ENCODE measurements around the gene DAPK1.

DAPK1 gene

DNA sequence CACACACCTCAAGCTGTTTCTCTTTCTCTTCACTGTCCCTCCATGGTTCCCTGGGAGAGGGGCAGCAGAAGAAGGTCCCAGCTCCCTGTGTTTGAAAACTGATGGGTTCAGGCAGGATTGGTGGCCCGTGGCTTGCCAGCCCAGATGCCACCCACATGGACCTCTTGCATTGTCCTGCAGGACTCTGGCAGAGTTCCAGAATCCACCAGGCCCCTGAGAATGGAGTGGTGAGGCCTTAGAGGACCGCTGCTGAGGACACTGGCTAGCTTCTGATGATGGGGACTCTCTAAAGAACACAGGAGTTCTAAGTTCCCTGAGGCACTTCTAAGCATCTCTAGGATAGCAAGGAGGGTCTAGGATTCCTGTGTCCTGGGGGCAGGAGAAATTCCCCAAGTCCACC lies 253.1 kb downstream of the DAPK1 start:
- ATAC-seq = no peak
- TF ChIP-seq PPARA (CRISPR knock-in tag; IDR thresholded peaks at IDR 0.05; ENCODE audit: borderline replicate concordance) (no peak), ZNF565 (CRISPR knock-in tag; conservative IDR thresholded peaks at IDR 0.05; ENCODE audit: low read depth) (no peak), BACH2 (CRISPR knock-in tag; IDR thresholded peaks at IDR 0.05; ENCODE audit: borderline replicate concordance) (no peak), ZNF70 (CRISPR knock-in tag; IDR thresholded peaks at IDR 0.05) (no peak), ZC3H10 (CRISPR knock-in tag; IDR thresholded peaks at IDR 0.05) (no peak), CSDC2 (CRISPR knock-in tag; IDR thresholded peaks at IDR 0.05) (no peak), ARNTL (CRISPR knock-in tag; IDR thresholded peaks at IDR 0.05; ENCODE audit: borderline replicate concordance, low read depth) (no peak), TOX (CRISPR knock-in tag; IDR thresholded peaks at IDR 0.05; ENCODE audit: borderline replicate concordance) (no peak), ESRRG (CRISPR knock-in tag; IDR thresholded peaks at IDR 0.05) (no peak), GLIS3 (CRISPR knock-in tag; IDR thresholded peaks at IDR 0.05) (no peak), SNAI2 (CRISPR knock-in tag; IDR thresholded peaks at IDR 0.05) (no peak), ISL1 (CRISPR knock-in tag; IDR thresholded peaks at IDR 0.05) (no peak), TSHZ2 (CRISPR knock-in tag; IDR thresholded peaks at IDR 0.05) (no peak), POU6F1 (CRISPR knock-in tag; IDR thresholded peaks at IDR 0.05; ENCODE audit: borderline replicate concordance, low read depth) (no peak), ZFP3 (CRISPR knock-in tag; IDR thresholded peaks at IDR 0.05) (no peak), OSR1 (CRISPR knock-in tag; IDR thresholded peaks at IDR 0.05) (no peak), ZFP30 (CRISPR knock-in tag; IDR thresholded peaks at IDR 0.05) (no peak), ZNF8 (CRISPR knock-in tag; IDR thresholded peaks at IDR 0.05) (no peak)
- TF ChIP-seq, protein P1, sequence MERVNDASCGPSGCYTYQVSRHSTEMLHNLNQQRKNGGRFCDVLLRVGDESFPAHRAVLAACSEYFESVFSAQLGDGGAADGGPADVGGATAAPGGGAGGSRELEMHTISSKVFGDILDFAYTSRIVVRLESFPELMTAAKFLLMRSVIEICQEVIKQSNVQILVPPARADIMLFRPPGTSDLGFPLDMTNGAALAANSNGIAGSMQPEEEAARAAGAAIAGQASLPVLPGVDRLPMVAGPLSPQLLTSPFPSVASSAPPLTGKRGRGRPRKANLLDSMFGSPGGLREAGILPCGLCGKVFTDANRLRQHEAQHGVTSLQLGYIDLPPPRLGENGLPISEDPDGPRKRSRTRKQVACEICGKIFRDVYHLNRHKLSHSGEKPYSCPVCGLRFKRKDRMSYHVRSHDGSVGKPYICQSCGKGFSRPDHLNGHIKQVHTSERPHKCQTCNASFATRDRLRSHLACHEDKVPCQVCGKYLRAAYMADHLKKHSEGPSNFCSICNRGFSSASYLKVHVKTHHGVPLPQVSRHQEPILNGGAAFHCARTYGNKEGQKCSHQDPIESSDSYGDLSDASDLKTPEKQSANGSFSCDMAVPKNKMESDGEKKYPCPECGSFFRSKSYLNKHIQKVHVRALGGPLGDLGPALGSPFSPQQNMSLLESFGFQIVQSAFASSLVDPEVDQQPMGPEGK (CRISPR knock-in tag; IDR thresholded peaks at IDR 0.05; ENCODE audit: borderline replicate concordance) = no peak
- TF ChIP-seq, protein P2, sequence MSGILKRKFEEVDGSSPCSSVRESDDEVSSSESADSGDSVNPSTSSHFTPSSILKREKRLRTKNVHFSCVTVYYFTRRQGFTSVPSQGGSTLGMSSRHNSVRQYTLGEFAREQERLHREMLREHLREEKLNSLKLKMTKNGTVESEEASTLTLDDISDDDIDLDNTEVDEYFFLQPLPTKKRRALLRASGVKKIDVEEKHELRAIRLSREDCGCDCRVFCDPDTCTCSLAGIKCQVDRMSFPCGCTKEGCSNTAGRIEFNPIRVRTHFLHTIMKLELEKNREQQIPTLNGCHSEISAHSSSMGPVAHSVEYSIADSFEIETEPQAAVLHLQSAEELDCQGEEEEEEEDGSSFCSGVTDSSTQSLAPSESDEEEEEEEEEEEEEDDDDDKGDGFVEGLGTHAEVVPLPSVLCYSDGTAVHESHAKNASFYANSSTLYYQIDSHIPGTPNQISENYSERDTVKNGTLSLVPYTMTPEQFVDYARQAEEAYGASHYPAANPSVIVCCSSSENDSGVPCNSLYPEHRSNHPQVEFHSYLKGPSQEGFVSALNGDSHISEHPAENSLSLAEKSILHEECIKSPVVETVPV (CRISPR knock-in tag; IDR thresholded peaks at IDR 0.05) = no peak

GRCh38 chr9:87751423-87751822 lies 253.8 kb downstream of the DAPK1 start:
- no peak for ATAC-seq
- no peak for TF ChIP-seq ESRRG (CRISPR knock-in tag; IDR thresholded peaks at IDR 0.05)
- TF ChIP-seq ZNF70 (CRISPR knock-in tag; IDR thresholded peaks at IDR 0.05) = no peak
- no peak for TF ChIP-seq TCF4 (CRISPR knock-in tag; IDR thresholded peaks at IDR 0.05; ENCODE audit: borderline replicate concordance)
- no peak for TF ChIP-seq ZFP30 (CRISPR knock-in tag; IDR thresholded peaks at IDR 0.05)
- TF ChIP-seq ZNF8 (CRISPR knock-in tag; IDR thresholded peaks at IDR 0.05) = no peak
- no peak for TF ChIP-seq TSHZ2 (CRISPR knock-in tag; IDR thresholded peaks at IDR 0.05)
- no peak for TF ChIP-seq GLIS3 (CRISPR knock-in tag; IDR thresholded peaks at IDR 0.05)
- no peak for TF ChIP-seq BACH2 (CRISPR knock-in tag; IDR thresholded peaks at IDR 0.05; ENCODE audit: borderline replicate concordance)
- no peak for TF ChIP-seq OSR1 (CRISPR knock-in tag; IDR thresholded peaks at IDR 0.05)
- TF ChIP-seq, protein P1 (CRISPR knock-in tag; IDR thresholded peaks at IDR 0.05; ENCODE audit: borderline replicate concordance) = no peak
- TF ChIP-seq SNAI2 (CRISPR knock-in tag; IDR thresholded peaks at IDR 0.05) = no peak
- no peak for TF ChIP-seq ZFP3 (CRISPR knock-in tag; IDR thresholded peaks at IDR 0.05)
- TF ChIP-seq ZC3H10 (CRISPR knock-in tag; IDR thresholded peaks at IDR 0.05) = no peak
- TF ChIP-seq TOX (CRISPR knock-in tag; IDR thresholded peaks at IDR 0.05; ENCODE audit: borderline replicate concordance) = no peak

Measured in SK-N-SH treated with all-trans-retinoic acid at 6 μM for 48 hours (cell line).